HT1080 (cell line): ENCODE measurements around the gene TEKT1. TPM values are rescaled to one million over a fixed set of nuclear protein-coding genes. Genes with fewer than 3 reads are reported as not detected.
A peak's percentile ranks its signal among the peaks of the same experiment; 100 is the strongest.
"Not testable (repeated sequence)": the region's sequence is repeated elsewhere in the genome, so short reads cannot be mapped to it uniquely, and the experiment has no call there.

Source experiments
- DNase-seq: peaks from one replicate; pipeline ENCODE4 v3.0.0-alpha.2; 2015; ENCODE audit warnings: low read depth
- total RNA-seq: library from RNA; depleted of rRNA; stranded (reverse); fragments of >200 nt; shearing (Covaris generic); gene quantifications from 2 replicates; pipeline ENCODE4 v1.2.3, GENCODE V29; 2014

TEKT1 gene
- total RNA-seq, 1 experiment from 2014 or later = not detected

DNA sequence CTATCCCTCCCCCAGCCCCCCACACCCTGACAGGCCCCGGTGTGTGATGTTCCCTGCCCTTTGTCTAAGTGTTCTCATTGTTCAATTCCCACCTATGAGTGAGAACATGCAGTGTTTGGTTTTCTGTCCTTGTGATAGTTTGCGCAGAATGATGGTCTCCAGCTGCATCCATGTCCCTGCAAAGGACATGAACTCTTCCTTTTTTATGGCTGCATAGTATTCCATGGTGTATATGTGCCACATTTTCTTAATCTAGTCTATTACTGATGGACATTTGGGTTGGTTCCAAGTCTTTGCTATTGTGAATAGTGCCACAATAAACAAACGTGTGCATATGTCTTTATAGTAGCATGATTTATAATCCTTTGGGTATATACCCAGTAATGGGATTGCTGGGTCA is 15.2 kb downstream of the TEKT1 start:
- not testable (repeated sequence) for DNase-seq

DNA sequence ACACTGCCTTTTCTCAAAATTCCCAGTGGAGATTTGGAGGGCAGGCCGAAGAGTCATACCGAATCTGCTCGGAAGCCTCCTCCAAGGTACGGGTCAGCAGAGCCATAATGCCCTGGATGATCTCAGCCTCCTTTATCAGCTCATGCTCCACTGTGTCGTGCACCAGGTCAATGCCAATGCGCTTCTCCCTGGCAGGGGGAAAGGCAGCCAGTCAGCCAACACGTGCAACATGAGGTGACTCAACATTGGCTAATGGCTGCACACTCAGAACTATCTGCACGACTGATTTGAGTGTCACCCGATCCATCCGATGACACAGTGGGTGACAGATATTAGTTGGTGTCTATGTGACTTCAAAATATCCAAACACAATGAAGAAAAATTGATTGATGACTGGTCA is 15.8 kb downstream of the TEKT1 start:
- no peak for DNase-seq

DNA sequence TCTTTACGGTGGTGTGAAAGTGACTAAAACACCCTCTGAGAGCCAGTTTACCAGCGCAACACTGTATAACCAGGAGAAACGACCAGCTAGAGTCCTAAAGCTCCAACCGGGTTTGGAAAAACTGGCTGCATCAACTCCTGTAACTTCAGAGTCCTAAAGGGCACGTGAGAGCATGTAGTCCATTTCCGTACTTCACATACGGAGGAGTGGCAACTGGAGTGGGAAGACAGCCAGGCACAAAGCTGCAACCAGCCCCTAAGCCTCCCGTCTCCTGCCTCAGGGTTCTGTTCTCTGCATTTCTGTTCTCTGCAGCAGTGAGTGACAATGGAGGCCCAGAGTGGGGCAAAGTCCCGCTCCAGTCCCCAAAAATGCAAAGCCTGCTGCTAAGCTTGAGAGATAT is 19.2 kb downstream of the TEKT1 start:
- DNase-seq = no peak

DNA sequence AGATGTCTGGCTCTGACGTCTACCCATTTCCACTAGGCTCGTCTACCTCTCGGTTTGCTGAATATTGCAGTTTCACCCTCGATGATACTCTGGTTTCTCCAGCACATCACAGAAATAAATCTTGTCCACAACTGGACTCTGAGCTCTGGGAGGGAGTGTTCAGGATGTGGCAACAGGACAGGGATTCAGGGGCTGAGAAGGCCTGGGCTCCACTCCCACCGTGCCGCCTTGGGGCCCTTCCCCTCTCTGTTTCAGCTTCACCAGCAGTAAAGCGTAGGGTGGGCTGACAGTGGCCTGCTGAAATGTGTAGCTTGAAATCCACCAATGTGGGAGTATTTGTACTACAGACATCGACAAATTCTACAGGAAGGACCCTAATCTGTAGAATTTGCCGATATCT is 20.0 kb downstream of the TEKT1 start:
- no peak for DNase-seq

DNA sequence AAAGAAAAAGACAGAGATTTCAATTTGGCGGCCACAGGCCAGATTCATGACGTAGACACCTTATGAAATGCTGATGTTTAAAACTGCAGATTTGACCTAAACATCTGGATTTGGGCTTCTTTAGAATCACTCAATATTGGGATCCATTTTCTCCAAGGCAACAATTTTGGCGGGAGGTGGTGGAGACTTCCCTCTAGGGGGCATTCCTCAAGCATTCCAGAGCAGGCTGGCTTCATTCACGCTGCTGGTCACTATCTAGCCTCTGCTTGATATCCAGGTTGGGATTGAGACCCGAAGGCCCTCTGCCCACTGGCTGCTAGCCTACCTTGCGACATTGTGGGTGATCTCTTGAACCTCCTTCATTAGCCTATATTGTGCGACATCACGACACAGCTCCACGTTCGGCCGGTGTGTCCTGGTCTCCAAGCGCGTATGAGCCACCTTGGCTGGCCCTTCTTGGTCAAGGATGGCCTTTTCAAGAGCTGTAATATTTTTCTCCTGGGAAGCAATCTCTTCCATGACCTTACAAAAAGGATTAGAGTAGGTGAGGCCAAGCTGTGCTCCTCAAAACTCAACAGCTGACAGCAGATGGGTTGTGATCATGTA is 31.0 kb downstream of the TEKT1 start:
- no peak for DNase-seq

DNA sequence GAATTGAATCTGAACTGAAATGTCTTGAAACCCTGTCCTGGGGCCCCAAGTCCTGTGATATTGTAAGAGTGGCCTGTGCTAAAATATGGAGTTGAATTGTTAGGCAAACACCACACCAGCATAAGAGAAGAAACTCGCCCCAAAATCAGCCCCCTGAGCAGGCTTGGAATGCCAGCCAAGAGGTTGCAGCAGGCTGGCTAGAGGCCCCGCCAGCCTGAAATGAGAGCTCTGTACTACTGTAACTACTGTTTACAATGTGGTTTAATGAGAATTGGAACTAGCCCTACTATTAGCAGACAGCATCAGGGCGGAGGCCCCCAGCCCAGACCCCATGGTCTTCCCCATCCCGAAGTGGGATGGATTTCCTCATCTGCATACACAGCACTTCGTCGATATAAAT is 31.8 kb downstream of the TEKT1 start:
- DNase-seq = no peak

DNA sequence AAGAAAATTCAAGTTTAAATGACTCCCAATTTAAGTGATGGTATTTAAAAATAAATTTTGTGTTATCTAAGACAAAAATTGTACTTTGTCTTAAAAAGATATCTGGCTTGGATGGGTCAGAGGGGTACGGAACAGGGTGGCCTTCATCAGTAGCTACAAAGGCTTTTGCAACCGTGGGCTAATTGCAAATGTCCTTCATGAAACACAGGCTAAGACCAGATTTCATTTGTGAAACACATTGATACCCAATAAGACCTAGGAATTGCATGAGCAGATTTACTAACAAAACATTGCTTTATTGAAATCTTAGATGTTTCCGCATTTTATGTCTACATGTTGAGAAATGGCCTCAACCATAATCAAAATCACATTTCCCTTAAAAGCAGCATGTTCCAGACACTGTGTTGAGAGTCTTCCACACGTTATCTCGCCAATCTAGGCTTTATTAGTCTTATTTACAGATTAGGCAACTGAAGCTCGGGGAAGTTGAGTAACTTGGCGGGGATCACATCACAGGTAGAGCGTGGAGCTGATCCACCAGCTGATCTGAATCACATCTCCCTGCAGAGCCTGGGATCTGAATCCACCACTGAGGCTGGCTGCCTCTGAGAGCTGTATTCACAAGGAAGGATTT is 33.7 kb downstream of the TEKT1 start:
- DNase-seq = no peak

DNA sequence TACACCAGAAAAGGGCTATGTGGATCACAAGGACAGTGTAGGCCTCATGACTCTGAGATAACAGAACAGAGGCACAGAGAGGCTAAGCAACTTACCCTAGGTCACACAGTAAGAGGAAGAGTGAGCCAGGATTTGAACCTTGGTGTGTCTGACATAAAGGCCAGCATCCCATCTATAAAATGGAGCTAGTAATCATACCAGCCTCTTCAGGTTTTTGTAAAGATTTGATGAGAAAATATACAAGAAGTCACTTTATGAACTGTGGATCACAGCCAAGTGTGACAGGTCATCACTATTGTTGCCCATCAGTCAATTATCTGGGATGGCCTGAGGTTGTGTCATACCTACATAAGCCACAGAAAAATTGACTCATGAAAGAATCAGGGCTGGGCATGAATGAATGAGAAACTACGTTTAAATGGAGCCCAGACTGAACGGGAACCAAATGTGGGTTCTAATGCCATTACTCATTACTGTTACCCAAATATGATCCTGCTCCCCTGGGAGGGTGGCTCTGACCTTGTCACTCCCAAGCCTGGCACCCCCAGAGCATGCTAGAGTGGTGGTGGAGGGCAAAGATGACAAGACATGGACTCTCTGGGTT is 34.5 kb downstream of the TEKT1 start:
- peak; percentile 47 for DNase-seq

DNA sequence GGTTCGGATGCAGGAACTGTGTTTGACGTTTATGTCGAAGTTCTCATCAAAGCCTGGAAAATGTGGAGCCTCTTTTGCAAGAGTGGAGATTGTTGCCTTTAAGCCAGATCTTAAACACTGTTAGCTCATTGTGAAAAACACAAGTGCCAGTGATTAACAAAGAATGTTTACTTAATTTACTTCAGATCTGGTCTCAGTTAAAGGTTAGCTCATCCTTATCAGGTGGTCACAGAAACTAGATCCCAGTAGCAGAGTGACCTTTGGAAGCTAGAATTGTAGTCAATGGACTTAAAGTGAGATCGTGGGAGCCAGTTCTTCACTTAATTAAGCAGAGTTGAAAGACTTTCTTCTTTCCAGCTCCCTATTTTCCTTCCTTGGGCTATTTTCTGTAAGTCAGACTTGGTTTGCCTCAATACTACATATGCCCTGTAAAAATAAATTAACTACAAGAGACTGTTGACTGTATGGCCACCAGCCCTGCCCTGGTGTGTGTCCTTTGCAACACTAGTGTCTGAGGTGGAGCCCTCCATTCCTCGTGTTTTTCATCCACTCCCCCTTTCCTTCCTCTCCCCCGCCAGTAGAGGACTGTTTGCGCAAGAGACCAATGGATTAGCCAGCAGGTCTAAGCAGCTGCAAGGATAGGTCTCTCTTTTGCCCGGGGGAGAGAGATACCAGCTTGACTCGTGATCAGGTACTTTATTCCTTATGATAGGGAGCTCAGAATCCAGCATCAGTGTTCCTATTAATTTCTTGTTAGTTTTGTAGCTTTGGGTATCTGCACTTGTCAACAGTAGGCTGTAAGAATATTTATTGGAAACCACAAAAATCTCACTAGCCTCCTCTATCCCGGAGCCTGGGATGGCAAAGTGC is 35.3 kb downstream of the TEKT1 start:
- no peak for DNase-seq

DNA sequence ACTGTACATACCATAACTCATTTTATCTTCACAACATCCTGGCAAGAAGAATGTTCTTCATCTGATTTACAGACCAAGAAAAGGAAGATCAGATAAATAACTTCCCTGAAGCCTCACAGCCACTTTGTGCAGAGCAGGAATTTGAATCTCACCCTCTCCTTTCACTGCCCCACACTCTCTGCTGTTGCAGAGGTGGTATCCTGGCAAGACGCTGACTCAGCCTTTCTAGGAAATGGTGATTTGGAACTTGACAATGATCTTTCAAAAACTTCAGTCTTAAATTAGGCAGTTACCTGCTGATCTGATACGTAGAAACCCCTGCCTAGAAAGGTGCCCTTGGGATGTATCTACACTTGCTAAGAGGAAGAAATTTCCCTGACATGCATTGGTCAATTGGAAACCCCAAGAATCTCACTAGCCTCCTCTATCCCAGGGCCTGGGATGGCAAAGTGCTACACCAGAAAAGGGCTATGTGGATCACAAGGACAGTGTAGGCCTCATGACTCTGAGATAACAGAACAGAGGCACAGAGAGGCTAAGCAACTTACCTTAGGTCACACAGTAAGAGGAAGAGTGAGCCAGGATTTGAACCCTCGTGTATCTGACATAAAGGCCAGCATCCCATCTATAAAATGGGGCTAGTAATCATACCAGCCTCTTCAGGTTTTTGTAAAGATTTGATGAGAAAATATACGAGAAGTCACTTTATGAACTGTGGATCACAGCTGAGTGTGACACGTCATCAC is 37.6 kb downstream of the TEKT1 start:
- DNase-seq = no peak

DNA sequence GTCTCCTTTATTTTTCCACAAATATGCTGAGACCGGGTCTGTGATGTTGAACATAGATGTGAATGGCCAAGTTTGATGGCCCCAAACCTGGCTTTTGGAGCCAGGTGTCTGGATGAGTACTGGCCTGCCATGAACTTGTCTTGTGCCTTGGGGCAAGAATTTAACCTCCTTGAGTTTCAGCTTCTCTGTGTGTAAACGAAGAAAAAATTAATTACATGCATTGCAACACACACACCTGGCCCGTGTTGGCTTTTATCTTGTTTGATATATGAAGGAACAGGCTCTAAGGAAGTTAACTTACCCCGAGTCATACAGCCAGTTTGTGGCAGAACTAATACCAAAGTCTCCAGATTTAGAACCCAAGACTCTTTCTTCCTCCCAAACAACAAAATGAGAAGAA is 42.4 kb downstream of the TEKT1 start:
- DNase-seq = no peak

DNA sequence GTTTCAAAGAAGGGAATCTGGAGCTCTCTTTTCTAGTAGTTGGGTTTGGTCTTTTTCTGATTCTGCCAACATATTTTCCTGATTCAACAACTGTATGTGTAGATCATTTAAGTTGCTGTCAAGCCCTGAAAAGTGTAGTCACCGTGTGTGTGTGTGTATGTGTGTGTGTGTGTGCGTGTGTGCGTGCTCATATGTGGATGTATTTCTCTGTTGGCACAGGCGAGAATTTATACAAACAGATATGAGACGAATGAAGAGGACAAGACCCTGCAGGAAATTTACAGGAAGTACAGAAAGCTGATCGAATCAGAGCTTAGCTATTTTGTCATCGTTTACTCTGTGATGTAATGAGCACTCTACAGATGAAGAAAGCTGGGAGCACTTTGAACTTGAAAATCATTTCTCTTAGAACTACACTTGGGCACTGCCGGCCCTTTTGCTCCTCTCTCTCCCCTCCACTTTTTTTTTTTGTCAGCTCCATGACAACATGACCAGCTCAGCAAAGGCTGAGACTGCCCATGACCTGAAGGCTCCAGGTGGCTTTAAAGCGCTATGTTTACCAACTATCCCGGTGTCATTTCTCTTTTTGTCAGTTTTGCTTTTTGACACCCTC is 44.3 kb downstream of the TEKT1 start:
- DNase-seq = no peak

DNA sequence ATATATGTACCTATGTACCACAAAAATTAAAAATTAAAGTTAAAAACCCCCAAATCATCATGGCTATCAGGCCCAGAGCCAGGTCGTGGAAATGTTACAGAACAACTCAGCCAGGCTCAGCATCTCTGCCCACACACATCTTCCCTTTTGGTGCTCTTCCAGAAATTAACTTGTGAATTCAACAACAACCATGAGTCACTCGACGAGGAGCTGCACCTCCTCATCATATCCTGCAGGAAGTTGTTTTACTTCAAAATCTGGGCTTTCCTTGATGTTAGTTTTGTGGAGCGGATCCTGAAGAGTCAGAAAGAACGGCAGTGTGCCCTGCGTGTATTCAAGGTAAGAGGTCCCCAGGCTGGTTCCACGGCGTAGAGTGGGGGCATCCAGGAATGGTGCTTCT is 44.9 kb downstream of the TEKT1 start:
- peak; percentile 80 for DNase-seq

DNA sequence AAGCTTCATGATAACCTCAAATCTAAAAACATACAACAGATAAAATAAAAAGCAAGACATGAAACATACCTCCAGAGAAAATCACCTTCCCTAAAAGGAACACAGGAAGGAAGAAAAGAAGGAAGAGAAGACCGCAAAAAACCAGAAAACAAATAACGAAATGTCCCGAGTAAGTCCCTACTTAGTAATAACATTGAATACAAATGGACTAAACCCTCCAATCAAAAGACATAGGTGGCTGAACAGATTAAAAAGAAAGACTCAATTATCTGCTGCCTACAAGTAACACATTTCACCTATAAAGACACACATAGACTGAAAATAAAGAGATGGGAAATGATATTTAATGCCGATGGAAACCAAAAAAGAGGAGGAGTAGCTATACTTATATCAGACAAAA is 49.3 kb downstream of the TEKT1 start:
- no peak for DNase-seq

DNA sequence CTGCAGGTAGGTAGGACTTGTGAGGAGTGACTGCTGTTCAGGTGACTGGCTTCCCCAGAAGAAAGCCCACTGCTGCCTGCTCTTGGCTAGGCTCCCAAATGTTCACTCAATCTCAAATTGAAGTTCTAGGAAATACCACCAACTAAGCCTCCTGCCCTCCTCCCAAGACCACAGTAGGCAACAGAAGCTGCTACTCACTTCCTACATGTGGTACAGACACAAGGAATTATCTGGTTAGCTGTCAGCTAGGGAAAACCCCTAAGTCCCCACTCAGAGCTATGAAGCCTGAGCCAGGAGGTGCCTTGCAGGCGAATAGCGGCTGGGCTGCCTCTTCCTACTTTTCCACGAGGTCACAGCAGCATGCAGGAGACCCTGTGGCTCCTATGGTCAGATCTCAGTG is 50.6 kb downstream of the TEKT1 start:
- DNase-seq = no peak

DNA sequence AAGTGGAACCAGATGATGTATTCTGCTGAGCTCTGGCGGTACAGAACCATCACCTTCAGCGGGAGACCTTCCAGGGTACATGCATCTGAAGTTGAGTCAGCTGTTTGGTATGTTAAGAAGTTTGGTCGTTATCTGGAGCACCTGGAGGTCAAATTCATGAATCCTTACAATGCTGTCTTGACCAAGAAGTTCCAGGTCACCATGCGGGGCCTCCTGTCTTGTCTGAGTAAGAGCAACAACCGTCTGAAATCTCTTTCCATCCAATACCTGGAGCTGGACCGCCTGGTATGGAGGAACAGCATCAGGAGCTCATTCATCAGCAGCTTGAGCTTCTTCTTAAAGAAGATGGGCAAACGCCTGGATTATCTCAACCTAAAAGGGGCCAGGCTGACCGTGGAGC is 51.5 kb downstream of the TEKT1 start:
- no peak for DNase-seq

DNA sequence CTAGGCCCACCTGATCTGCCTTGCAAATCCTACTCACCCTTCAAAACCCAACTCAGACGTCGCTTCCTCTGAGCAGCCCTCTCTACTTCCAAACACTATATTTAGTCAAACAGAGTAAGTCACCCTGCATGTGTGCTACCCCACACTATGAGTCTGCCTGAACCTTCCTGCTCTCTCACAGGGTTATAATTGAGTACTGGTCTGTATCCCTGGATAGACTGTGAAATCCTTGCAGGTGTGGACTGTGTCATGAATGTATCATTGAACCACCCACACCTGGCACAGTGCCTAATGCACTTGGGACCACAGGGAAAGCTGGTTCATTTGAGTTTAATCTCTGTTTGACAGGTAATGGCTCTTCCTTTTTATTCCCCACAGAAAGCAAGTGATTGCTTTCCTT is 52.1 kb downstream of the TEKT1 start:
- DNase-seq = no peak

DNA sequence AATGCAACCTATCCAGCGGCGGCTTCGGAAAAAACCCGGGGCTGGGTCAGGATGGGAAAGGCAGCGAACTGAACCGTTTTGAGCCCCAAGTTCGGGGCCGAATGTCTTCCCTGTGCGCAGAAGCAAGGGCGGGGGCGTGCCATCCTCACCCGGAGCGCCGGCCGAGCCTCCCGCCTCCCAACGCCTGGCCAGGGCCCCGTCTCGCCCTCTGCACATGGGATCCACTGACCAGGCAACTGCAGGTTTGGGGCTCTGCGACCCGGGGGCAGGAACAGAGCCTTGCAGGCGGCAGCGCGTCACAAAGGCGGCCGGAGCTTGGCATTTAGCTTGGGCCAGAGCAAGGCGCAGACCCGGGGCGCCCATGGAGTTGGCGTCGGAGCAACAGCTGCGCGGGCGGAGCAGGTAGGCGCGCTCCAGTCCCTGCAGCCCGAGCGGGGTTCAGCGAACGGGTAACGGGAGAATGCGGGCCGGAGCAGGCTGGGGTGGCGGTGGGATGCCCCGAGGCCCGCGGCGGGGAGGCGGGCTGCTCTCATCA is 55.6 kb downstream of the TEKT1 start, which contains the start of gene FBXO39:
Gene FBXO39, plus strand, starts transcription at position 345 of the 535 bp plus-strand sequence. CDS start 3,654 bp downstream, outside the sequence.
- no peak for DNase-seq

DNA sequence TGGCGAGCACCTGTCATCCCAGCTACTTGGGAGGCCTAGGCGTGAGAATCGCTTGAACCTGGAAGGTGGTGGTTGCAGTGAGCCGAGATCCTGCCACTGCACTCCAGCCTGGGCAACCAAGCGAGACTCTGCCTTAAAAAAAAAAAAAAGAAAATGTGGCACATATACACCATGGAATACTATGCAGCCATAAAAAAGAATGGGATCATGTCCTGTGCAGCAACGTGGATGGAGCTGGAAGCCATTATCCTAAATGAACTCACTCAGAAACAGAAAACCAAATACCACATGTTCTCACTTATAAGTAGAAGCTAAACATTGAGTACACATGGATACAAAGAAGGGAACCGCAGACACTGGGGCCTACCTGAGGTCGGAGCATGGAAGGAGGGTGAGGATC is 56.6 kb downstream of the TEKT1 start:
- DNase-seq = not testable (repeated sequence)

DNA sequence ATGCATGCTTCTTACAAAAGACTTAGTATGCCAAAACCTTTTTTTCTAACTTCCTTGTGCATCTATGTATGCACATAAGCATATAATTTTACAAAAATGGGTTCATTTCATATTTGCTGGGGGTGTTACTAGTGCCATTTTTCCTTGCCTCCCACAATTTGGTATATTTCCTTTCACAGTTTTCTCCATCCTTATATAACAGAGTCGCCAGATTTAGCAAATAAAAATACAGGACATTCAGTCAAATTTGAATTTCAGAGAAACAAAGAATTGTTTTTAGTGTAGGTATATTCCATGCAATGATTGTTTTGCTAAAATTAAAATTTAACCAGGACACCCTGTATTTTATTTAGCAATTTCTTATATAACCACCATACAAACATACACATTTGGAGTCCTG is 59.5 kb downstream of the TEKT1 start:
- DNase-seq = no peak

DNA sequence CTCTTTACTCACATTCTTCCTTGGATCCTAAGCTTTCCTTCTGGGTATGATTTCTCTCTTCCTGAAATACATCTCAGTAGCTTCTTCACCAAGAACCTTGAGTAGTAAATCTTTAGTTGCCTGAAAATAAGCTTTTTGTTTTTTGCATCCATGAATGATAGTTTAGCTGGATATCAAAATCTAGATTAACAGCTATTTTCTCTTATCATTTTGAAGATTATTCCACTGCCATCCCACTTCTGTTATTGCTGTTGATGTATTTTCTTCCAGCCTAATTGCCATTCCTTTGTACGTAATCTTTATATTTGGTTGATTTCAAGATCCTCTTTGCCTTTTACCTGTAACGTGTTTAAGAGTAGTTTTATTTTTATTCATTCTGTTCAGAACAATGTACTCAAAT is 63.1 kb downstream of the TEKT1 start:
- no peak for DNase-seq
